ENCODE measurements around the gene LRMDA. TPM values are rescaled to one million over a fixed set of nuclear protein-coding genes. Genes with fewer than 3 reads are reported as not detected.

Gene LRMDA
- total RNA-seq, 2 experiments from 2014 or later, result not detected

DNA sequence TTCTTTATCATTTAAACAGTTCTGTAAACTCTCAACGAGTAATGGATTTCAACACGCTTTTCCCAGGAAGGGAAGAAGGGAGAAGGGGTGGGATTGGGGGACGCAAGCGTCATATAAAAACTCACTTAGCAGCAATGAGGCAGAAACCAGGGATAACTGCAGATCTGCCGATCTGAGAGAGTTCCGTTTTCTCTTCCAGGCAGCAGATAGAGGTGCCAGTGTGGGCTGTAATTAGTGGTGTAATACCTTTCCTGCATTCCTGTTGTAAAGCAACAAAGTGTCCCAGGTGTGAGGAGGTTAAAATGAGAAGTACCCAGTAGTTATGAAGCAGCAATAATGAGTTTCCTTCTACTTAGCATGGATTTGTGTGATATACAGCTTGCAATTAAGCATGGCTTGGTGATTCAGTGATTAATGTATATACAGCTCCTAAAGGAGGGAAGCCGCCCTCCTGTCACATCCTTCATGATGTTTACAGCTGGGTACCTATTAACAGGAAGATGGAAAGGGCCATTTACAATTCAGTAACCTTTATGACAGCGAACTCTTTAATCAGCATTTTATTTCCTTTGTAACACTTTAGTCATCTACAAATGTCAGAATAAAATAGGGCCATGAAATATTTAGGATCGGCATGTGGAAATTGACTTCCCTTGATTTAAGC is 271.9 kb downstream of the LRMDA start:
- BruUV-seq (replicated peaks), result no TSS peak
- CTCF ChIA-PET (ENCODE audit: unreplicated experiment), result no interaction called here
- TF ChIP-seq EZH2phosphoT487 (IDR thresholded peaks at IDR 0.05; ENCODE audit: borderline replicate concordance, low read depth, low read length), result no peak
- TF ChIP-seq, protein P1, sequence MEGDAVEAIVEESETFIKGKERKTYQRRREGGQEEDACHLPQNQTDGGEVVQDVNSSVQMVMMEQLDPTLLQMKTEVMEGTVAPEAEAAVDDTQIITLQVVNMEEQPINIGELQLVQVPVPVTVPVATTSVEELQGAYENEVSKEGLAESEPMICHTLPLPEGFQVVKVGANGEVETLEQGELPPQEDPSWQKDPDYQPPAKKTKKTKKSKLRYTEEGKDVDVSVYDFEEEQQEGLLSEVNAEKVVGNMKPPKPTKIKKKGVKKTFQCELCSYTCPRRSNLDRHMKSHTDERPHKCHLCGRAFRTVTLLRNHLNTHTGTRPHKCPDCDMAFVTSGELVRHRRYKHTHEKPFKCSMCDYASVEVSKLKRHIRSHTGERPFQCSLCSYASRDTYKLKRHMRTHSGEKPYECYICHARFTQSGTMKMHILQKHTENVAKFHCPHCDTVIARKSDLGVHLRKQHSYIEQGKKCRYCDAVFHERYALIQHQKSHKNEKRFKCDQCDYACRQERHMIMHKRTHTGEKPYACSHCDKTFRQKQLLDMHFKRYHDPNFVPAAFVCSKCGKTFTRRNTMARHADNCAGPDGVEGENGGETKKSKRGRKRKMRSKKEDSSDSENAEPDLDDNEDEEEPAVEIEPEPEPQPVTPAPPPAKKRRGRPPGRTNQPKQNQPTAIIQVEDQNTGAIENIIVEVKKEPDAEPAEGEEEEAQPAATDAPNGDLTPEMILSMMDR (conservative IDR thresholded peaks at IDR 0.05; ENCODE audit: low read length), result no peak
- H3K9me2 ChIP-seq (ENCODE audit: insufficient read depth, low read length), result no peaks in the 10 kb centered on the region
- no peaks in the 10 kb centered on the region for H3K4me1 ChIP-seq (ENCODE audit: insufficient read depth, low read length, poor library complexity, severe bottlenecking)
- H4K20me1 ChIP-seq (ENCODE audit: insufficient read depth, low read length), result no peaks in the 10 kb centered on the region
- H3K4me2 ChIP-seq (ENCODE audit: low read length), result no peak overlapping the region
- no peaks in the 10 kb centered on the region for H3K36me3 ChIP-seq (ENCODE audit: insufficient read depth, low read length)
- no peaks in the 10 kb centered on the region for H3K79me2 ChIP-seq (ENCODE audit: insufficient read depth, low read depth, low read length)
- no peak overlapping the region for H3K27ac ChIP-seq (ENCODE audit: low read depth, low read length, poor library complexity, severe bottlenecking)
- H3K9me3 ChIP-seq (ENCODE audit: low read length), result no peaks in the 10 kb centered on the region
- DNase-seq (ENCODE audit: low spot score), result no peak
- no peak overlapping the region for H2AFZ ChIP-seq (ENCODE audit: low read length)
- intact Hi-C loops (cut with micrococcal nuclease; ENCODE audit: unreplicated experiment), result no loop called here
- H3K4me3 ChIP-seq (ENCODE audit: low read depth, low read length, poor library complexity, severe bottlenecking), result no peak overlapping the region
- POLR2A ChIA-PET, result no interaction called here

DNA sequence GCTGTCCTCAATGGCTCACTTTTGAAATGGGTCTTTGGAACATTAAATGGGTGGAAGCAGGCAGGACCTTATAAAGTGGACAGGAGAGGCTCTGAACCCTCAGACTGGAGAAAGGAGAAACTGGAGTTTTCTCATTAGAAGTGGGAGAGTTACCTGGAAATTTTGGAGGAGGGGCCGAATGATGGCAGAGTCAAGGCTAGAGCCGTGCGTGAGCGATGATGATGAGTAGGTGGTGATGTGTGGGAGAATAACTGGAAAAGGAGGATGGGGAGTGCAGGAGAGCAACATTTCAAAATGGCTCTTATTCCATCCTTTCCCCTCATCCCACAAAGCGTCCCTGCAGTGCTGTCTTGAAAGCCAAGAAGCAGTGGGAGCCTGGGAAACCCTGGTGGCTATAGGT is 274.0 kb downstream of the LRMDA start:
- intact Hi-C loops (cut with micrococcal nuclease; ENCODE audit: unreplicated experiment), result no loop called here
- H3K9me2 ChIP-seq (ENCODE audit: insufficient read depth, low read length), result no peaks in the 10 kb centered on the region
- no peaks in the 10 kb centered on the region for H3K36me3 ChIP-seq (ENCODE audit: insufficient read depth, low read length)
- no peaks in the 10 kb centered on the region for H3K4me1 ChIP-seq (ENCODE audit: insufficient read depth, low read length, poor library complexity, severe bottlenecking)
- BruUV-seq (replicated peaks), result no TSS peak
- no peak for DNase-seq (ENCODE audit: low spot score)
- H3K9me3 ChIP-seq (ENCODE audit: low read length), result no peaks in the 10 kb centered on the region
- H4K20me1 ChIP-seq (ENCODE audit: insufficient read depth, low read length), result no peaks in the 10 kb centered on the region
- no peak overlapping the region for H3K27ac ChIP-seq (ENCODE audit: low read depth, low read length, poor library complexity, severe bottlenecking)
- H3K4me3 ChIP-seq (ENCODE audit: low read depth, low read length, poor library complexity, severe bottlenecking), result no peak overlapping the region
- CTCF ChIA-PET (ENCODE audit: unreplicated experiment), result no interaction called here
- H3K4me2 ChIP-seq (ENCODE audit: low read length), result no peak overlapping the region
- POLR2A ChIA-PET, result no interaction called here
- no peak for TF ChIP-seq EZH2phosphoT487 (IDR thresholded peaks at IDR 0.05; ENCODE audit: borderline replicate concordance, low read depth, low read length)
- TF ChIP-seq, protein P1 (conservative IDR thresholded peaks at IDR 0.05; ENCODE audit: low read length), result no peak
- no peaks in the 10 kb centered on the region for H3K79me2 ChIP-seq (ENCODE audit: insufficient read depth, low read depth, low read length)
- no peak overlapping the region for H2AFZ ChIP-seq (ENCODE audit: low read length)

DNA sequence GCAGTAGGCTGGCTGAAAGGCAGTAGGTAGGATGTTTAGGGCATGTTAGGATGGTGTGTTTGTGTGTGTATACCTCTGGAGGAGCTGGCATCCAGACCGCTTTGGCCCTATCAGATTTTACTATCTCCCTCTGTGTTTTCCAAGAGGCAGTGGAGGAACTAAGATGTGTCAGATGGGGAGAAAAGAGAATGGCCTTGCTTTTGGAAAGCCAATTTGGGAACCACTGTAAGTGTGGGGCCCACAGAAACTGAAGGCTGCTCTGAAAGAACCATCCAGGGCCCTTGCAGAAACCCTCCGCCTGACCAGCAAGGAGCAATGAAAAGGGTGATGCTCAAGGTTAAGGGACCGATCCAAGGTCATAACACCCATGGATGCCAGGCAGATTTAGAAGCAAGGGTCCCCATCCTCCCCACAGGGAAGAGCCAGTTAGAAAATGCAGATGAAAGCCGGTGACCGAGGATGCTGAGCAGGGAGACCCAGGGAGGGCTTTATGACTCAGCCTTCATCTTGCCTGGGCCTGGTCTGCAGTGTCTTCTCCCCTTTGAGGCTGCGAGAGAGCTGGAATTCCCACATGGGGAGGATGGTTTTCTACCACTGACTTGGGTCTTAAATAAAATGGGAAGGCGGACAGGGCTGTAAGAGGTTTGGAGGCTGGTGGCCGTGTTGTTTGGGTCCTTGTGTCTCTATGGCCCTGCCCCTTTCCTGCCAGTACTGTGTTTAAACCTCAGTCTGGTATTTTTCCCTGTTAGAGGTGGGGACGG is 275.8 kb downstream of the LRMDA start:
- Histone ChIP-seq H3K4me2 (ENCODE audit: low read length) (no peak overlapping the region), H3K79me2 (ENCODE audit: insufficient read depth, low read depth, low read length) (no peaks in the 10 kb centered on the region), H3K4me1 (ENCODE audit: insufficient read depth, low read length, poor library complexity, severe bottlenecking) (no peaks in the 10 kb centered on the region), H4K20me1 (ENCODE audit: insufficient read depth, low read length) (no peaks in the 10 kb centered on the region), H3K27ac (ENCODE audit: low read depth, low read length, poor library complexity, severe bottlenecking) (no peak overlapping the region), H3K9me2 (ENCODE audit: insufficient read depth, low read length) (no peaks in the 10 kb centered on the region), H3K9me3 (ENCODE audit: low read length) (no peaks in the 10 kb centered on the region), H2AFZ (ENCODE audit: low read length) (no peak overlapping the region), H3K36me3 (ENCODE audit: insufficient read depth, low read length) (no peaks in the 10 kb centered on the region), H3K4me3 (ENCODE audit: low read depth, low read length, poor library complexity, severe bottlenecking) (no peak overlapping the region)
- intact Hi-C loops (cut with micrococcal nuclease; ENCODE audit: unreplicated experiment), result no loop called here
- POLR2A ChIA-PET, result no interaction called here
- TF ChIP-seq EZH2phosphoT487 (IDR thresholded peaks at IDR 0.05; ENCODE audit: borderline replicate concordance, low read depth, low read length), result no peak
- TF ChIP-seq, protein P1 (conservative IDR thresholded peaks at IDR 0.05; ENCODE audit: low read length), result no peak
- CTCF ChIA-PET (ENCODE audit: unreplicated experiment), result no interaction called here
- no TSS peak for BruUV-seq (replicated peaks)
- DNase-seq (ENCODE audit: low spot score), result no peak

Measured in OCI-LY7 (cell line).